ENCODE data around the gene MCL1. TPM values are rescaled to one million over a fixed set of nuclear protein-coding genes. Genes with fewer than 3 reads are reported as not detected.
"Not testable (repeated sequence)": the region's sequence is repeated elsewhere in the genome, so short reads cannot be mapped to it uniquely, and the experiment has no call there.

MCL1 gene
- total RNA-seq, 1 donor from 2014 or later: 186 TPM

GRCh38 chr1:150603711-150604110 lies 24.3 kb upstream of the MCL1 start:
- DNase-seq (ENCODE audit: low read depth): no peak

- not testable (repeated sequence) for DNase-seq (ENCODE audit: low read depth)
These were observed 23.0 kb upstream of the MCL1 start for GRCh38 chr1:150602372-150602771.

- no peak for DNase-seq (ENCODE audit: low read depth)
These were observed 22.1 kb upstream of the MCL1 start for GRCh38 chr1:150601540-150601939.

GRCh38 chr1:150598346-150598745 lies 18.9 kb upstream of the MCL1 start:
- DNase-seq (ENCODE audit: low read depth): not testable (repeated sequence)

- DNase-seq (ENCODE audit: low read depth): no peak
These were observed 17.6 kb upstream of the MCL1 start for GRCh38 chr1:150596976-150597375.

- DNase-seq (ENCODE audit: low read depth): peak; percentile 34
These were observed 16.9 kb upstream of the MCL1 start for GRCh38 chr1:150596095-150596892.

GRCh38 chr1:150582371-150582770 lies 3.0 kb upstream of the MCL1 start:
- no peak for DNase-seq (ENCODE audit: low read depth)

GRCh38 chr1:150581962-150582361 lies 2.6 kb upstream of the MCL1 start:
- DNase-seq (ENCODE audit: low read depth): not testable (repeated sequence)

- not testable (repeated sequence) for DNase-seq (ENCODE audit: low read depth)
These were observed 2.0 kb upstream of the MCL1 start for GRCh38 chr1:150581437-150581836.

- not testable (repeated sequence) for DNase-seq (ENCODE audit: low read depth)
These were observed 1.6 kb upstream of the MCL1 start for GRCh38 chr1:150580966-150581365.

- no peak for DNase-seq (ENCODE audit: low read depth)
These were observed 684 bp upstream of the MCL1 start for GRCh38 chr1:150579945-150580642.

GRCh38 chr1:150578272-150579109 lies 919 bp downstream of the MCL1 start:
- DNase-seq (ENCODE audit: low read depth): peak; percentile 81

- DNase-seq (ENCODE audit: low read depth): peak; percentile 53
These were observed 1.7 kb downstream of the MCL1 start for GRCh38 chr1:150577557-150578271.

GRCh38 chr1:150576794-150577556 lies 2.4 kb downstream of the MCL1 start:
- DNase-seq (ENCODE audit: low read depth): peak; percentile 40

- DNase-seq (ENCODE audit: low read depth): peak; percentile 11
These were observed 3.1 kb downstream of the MCL1 start for GRCh38 chr1:150576367-150576711.

GRCh38 chr1:150575518-150576366 lies 3.7 kb downstream of the MCL1 start:
- peak; percentile 64 for DNase-seq (ENCODE audit: low read depth)

GRCh38 chr1:150575072-150575489 lies 4.3 kb downstream of the MCL1 start:
- DNase-seq (ENCODE audit: low read depth): peak; percentile 75

GRCh38 chr1:150574260-150575071 lies 4.9 kb downstream of the MCL1 start:
- peak; percentile 36 for DNase-seq (ENCODE audit: low read depth)

All from myocyte (in vitro differentiated cells).